Measurements from ENCODE around the gene WDR93.

DNA sequence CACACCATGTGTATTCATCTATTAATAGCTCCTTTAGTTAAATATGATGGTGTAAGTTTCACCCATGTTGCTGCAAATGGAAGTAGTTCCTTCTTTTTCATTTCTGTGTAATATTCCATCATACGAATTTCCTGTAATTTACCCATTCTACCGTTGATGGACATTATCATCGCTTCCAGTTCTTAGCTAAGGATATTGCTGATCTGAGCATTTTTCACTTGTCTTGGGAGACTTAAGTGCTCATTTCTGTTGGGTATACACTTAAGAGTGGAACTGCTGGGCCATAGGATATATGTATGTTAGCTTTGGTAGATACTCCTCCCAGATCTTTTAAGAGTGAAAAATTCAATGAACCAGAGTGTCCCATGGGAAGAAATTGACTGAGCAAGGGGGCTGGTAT is 22.4 kb upstream of the WDR93 start:
- TF ChIP-seq, protein P1, sequence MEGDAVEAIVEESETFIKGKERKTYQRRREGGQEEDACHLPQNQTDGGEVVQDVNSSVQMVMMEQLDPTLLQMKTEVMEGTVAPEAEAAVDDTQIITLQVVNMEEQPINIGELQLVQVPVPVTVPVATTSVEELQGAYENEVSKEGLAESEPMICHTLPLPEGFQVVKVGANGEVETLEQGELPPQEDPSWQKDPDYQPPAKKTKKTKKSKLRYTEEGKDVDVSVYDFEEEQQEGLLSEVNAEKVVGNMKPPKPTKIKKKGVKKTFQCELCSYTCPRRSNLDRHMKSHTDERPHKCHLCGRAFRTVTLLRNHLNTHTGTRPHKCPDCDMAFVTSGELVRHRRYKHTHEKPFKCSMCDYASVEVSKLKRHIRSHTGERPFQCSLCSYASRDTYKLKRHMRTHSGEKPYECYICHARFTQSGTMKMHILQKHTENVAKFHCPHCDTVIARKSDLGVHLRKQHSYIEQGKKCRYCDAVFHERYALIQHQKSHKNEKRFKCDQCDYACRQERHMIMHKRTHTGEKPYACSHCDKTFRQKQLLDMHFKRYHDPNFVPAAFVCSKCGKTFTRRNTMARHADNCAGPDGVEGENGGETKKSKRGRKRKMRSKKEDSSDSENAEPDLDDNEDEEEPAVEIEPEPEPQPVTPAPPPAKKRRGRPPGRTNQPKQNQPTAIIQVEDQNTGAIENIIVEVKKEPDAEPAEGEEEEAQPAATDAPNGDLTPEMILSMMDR (IDR thresholded peaks at IDR 0.05; ENCODE audit: low read length), result no peak
- no peak for TF ChIP-seq EZH2 (optimal IDR thresholded peaks at IDR 0.05; ENCODE audit: low read depth, low read length)

Data from MM.1S (cell line).